Hepatocyte (in vitro differentiated cells): ENCODE results near the gene FGFBP3. TPM values are rescaled to one million over a fixed set of nuclear protein-coding genes. Genes with fewer than 3 reads are reported as not detected.

ENCODE experiments used
- DNase-seq: peaks from one replicate; pipeline ENCODE4 v3.0.0-alpha.2; 2016; ENCODE audit warnings: low spot score
- H2AFZ ChIP-seq: fragments of 200-600 bp; sonication (generic); 2 replicates; pipeline ENCODE4 v1.6.0; 2016; ENCODE audit warnings: antibody characterized with exemption, mild to moderate bottlenecking
- H3K27ac ChIP-seq: fragments of 200-600 bp; sonication (generic); 2 replicates; pipeline ENCODE4 v1.5.1; 2016; ENCODE audit warnings: mild to moderate bottlenecking
- H3K27me3 ChIP-seq: fragments of 200-600 bp; sonication (generic); 2 replicates; pipeline ENCODE4 v1.6.1; 2016
- H3K36me3 ChIP-seq: fragments of 200-600 bp; sonication (generic); replicated peaks from 2 replicates; pipeline ENCODE4 v1.5.1; 2016; ENCODE audit warnings: low read depth; ENCODE audit not compliant: insufficient read depth
- H3K4me1 ChIP-seq: fragments of 200-600 bp; sonication (generic); 2 replicates; pipeline ENCODE4 v1.5.1; 2016; ENCODE audit warnings: mild to moderate bottlenecking, moderate library complexity; ENCODE audit not compliant: insufficient read depth
- H3K4me2 ChIP-seq: fragments of 200-600 bp; sonication (generic); 2 replicates; pipeline ENCODE4 v1.6.0; 2016
- H3K4me3 ChIP-seq: fragments of 200-600 bp; sonication (generic); 2 replicates; pipeline ENCODE4 v1.5.1; 2016; ENCODE audit warnings: mild to moderate bottlenecking
- H3K79me2 ChIP-seq: fragments of 200-600 bp; sonication (generic); 2 replicates; pipeline ENCODE4 v1.6.0; 2017; ENCODE audit warnings: mild to moderate bottlenecking
- H3K9me2 ChIP-seq: fragments of 200-600 bp; sonication (generic); replicated peaks from 2 replicates; pipeline ENCODE4 v1.6.0; 2017; ENCODE audit warnings: mild to moderate bottlenecking; ENCODE audit not compliant: insufficient read depth
- H3K9me3 ChIP-seq: fragments of 200-600 bp; sonication (generic); 2 replicates; pipeline ENCODE4 v1.5.1; 2016; ENCODE audit warnings: low read depth, mild to moderate bottlenecking
- H4K20me1 ChIP-seq: fragments of 200-600 bp; sonication (generic); 2 replicates; pipeline ENCODE4 v1.6.0; 2016; ENCODE audit warnings: mild to moderate bottlenecking; ENCODE audit not compliant: insufficient read depth, poor library complexity, severe bottlenecking
- EZH2 ChIP-seq: fragments of 200-600 bp; sonication (generic); IDR thresholded peaks from 2 replicates; pipeline ENCODE4 v1.6.1; 2016; ENCODE audit warnings: antibody characterized with exemption, mild to moderate bottlenecking, borderline replicate concordance
- EZH2phosphoT487 ChIP-seq: fragments of 200-600 bp; sonication (generic); IDR thresholded peaks from one replicate; pipeline ENCODE4 v1.6.1; 2018; ENCODE audit warnings: antibody characterized with exemption, mild to moderate bottlenecking, low read depth, moderate library complexity; ENCODE audit not compliant: unreplicated experiment, severe bottlenecking
- WGBS: methylation state at CpG from one replicate; pipeline ENCODE4 v1.1.6; 2016; ENCODE audit warnings: low lambda C conversion rate; ENCODE audit errors: missing lambda C conversion rate; 5-methylcytosine and 5-hydroxymethylcytosine counted together
- polyA plus RNA-seq: library from polyadenylated mRNA; unstranded; fragments of >200 nt; fragmentation: Nextera tagmentation; extraction: Ambion mirVana; gene quantifications from 2 replicates; pipeline ENCODE4 v1.2.1, GENCODE V29; 2016
- total RNA-seq: library from RNA; depleted of rRNA; stranded (reverse); fragments of >200 nt; gene quantifications from 2 replicates; pipeline ENCODE4 v1.2.3, GENCODE V29; 2014
- TF ChIP-seq, protein P1 (sequence below): fragments of 200-600 bp; sonication (generic); IDR thresholded peaks from 2 replicates; pipeline ENCODE4 v1.5.1; 2016; ENCODE audit warnings: antibody characterized with exemption, mild to moderate bottlenecking; ENCODE audit not compliant: poor library complexity

Gene FGFBP3
- total and polyA plus RNA-seq, 2 experiments from 2014 or later, result 1.5 to 2.6 TPM

DNA sequence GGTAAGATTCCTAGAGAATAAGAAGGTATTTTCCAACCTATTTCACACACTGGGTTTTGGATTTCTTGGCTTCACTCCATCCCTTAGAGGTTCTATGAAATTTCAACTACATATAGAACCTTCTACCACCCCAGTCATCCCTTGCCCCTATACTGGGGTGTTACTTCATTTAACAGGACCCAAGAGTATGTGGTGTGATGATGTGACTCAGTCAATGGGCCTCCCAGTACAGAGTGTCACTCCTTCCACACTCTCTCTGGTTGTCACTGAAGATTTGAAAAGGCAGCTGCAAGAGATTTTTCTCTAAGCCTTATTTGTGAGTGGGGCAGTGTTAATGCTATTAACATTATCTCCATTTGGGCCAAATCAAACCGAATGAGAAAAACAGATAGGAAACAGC is 33.5 kb downstream of the FGFBP3 start:
- Histone ChIP-seq H3K4me2 (no peak overlapping the region), H3K79me2 (no peaks in the 10 kb centered on the region), H3K27ac (no peak overlapping the region), H3K27me3 (no peaks in the 10 kb centered on the region), H3K36me3 (no peaks in the 10 kb centered on the region), H3K4me1 (no peaks in the 10 kb centered on the region), H3K9me3 (no peaks in the 10 kb centered on the region), H3K9me2 (no peaks in the 10 kb centered on the region), H4K20me1 (no peaks in the 10 kb centered on the region), H3K4me3 (no peak overlapping the region), H2AFZ (no peak overlapping the region)
- TF ChIP-seq EZH2 (no peak), EZH2phosphoT487 (no peak)
- TF ChIP-seq, protein P1, sequence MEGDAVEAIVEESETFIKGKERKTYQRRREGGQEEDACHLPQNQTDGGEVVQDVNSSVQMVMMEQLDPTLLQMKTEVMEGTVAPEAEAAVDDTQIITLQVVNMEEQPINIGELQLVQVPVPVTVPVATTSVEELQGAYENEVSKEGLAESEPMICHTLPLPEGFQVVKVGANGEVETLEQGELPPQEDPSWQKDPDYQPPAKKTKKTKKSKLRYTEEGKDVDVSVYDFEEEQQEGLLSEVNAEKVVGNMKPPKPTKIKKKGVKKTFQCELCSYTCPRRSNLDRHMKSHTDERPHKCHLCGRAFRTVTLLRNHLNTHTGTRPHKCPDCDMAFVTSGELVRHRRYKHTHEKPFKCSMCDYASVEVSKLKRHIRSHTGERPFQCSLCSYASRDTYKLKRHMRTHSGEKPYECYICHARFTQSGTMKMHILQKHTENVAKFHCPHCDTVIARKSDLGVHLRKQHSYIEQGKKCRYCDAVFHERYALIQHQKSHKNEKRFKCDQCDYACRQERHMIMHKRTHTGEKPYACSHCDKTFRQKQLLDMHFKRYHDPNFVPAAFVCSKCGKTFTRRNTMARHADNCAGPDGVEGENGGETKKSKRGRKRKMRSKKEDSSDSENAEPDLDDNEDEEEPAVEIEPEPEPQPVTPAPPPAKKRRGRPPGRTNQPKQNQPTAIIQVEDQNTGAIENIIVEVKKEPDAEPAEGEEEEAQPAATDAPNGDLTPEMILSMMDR, result no peak
- WGBS, result 77% methylated on average over 1 of the region's 1 CpG
- DNase-seq, result no peak

DNA sequence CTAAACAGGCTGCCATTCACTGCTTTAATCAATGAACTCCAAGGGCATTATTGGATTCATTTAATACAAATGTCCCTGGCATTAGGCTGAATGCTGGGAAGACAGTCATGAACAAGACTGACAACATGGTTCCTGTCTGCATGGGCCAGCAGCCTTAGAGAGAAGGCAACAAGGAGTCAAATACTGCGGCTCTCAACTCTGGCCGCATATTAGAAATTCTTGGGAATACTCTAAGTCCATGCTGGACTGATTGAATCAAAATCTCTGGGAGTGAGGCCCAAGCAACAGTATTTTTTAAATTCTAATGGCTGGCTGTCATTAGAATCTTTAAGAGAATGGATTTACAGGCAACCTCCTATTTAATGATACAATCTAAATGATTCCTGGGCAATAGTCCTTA is 34.1 kb downstream of the FGFBP3 start:
- H3K36me3 ChIP-seq, result no peaks in the 10 kb centered on the region
- no peaks in the 10 kb centered on the region for H3K4me1 ChIP-seq
- 95% methylated on average over 2 of the region's 2 CpGs for WGBS
- no peak for DNase-seq
- no peaks in the 10 kb centered on the region for H3K27me3 ChIP-seq
- no peaks in the 10 kb centered on the region for H3K9me2 ChIP-seq
- no peak overlapping the region for H3K4me3 ChIP-seq
- H3K9me3 ChIP-seq, result no peaks in the 10 kb centered on the region
- no peaks in the 10 kb centered on the region for H3K79me2 ChIP-seq
- H2AFZ ChIP-seq, result no peak overlapping the region
- H3K27ac ChIP-seq, result no peak overlapping the region
- no peaks in the 10 kb centered on the region for H4K20me1 ChIP-seq
- H3K4me2 ChIP-seq, result no peak overlapping the region
- TF ChIP-seq EZH2phosphoT487, result no peak
- TF ChIP-seq, protein P1, result no peak
- TF ChIP-seq EZH2, result no peak

DNA sequence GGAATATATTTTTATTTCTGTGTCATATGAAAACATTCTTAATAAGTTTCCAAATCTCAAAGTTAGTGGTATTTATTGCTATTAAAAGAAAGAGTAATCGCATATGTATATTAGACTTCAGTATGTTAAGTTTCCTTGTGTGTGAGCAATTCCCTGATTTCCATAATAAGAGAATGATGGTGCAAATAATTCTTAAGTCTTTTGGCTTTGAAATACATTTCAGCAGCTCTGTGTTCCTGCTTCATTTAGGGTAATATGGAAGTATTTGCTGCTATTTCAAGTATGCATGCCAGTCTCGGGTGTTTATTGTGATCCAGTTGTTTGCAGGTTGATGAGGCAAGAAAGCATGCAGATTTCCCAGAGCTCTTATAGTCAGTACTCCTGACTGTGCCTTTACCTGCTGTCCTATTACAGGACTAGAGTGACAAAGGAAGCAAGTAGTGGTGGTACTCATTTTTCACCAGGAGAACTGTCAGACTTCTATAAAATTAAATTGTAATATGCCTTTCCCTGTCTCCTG is 43.7 kb downstream of the FGFBP3 start:
- Histone ChIP-seq H3K27me3 (no peaks in the 10 kb centered on the region), H3K4me1 (no peaks in the 10 kb centered on the region), H3K4me3 (no peak overlapping the region), H4K20me1 (no peaks in the 10 kb centered on the region), H3K79me2 (no peaks in the 10 kb centered on the region), H3K4me2 (no peak overlapping the region), H3K36me3 (peaks cover 5% of the 10 kb centered on the region), H3K27ac (no peak overlapping the region), H2AFZ (no peak overlapping the region), H3K9me2 (no peaks in the 10 kb centered on the region), H3K9me3 (no peaks in the 10 kb centered on the region)
- WGBS, result 90% methylated on average over 2 of the region's 2 CpGs
- DNase-seq, result no peak
- TF ChIP-seq EZH2phosphoT487 (no peak), EZH2 (no peak)
- TF ChIP-seq, protein P1, result no peak

DNA sequence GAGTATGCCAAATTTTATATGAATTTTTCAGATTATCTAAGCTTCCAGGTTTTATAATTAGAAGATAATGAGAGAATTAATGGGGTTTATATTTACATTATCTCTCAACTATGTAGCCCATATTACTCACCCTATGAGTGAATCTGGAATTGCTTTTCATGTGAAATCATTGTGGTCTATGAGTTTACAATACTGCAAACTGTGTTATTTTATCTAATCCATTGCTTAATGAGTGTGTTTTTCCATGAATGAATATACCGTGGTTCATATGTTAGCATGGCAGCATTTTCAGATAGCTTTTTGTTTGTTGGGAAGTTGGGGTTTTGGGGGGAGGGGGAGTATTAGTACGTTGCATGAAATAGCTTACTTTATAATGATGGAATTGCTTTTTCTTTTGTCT is 44.5 kb downstream of the FGFBP3 start:
- H3K79me2 ChIP-seq, result no peaks in the 10 kb centered on the region
- H3K36me3 ChIP-seq, result peaks cover 5% of the 10 kb centered on the region
- H3K9me2 ChIP-seq, result no peaks in the 10 kb centered on the region
- no peaks in the 10 kb centered on the region for H3K9me3 ChIP-seq
- H3K4me1 ChIP-seq, result no peaks in the 10 kb centered on the region
- H3K4me2 ChIP-seq, result no peak overlapping the region
- no peaks in the 10 kb centered on the region for H4K20me1 ChIP-seq
- WGBS, result 80% methylated on average over 2 of the region's 2 CpGs
- no peak for DNase-seq
- no peak overlapping the region for H2AFZ ChIP-seq
- H3K4me3 ChIP-seq, result no peak overlapping the region
- TF ChIP-seq EZH2phosphoT487 (no peak), EZH2 (no peak)
- TF ChIP-seq, protein P1, result no peak
- H3K27me3 ChIP-seq, result no peaks in the 10 kb centered on the region
- H3K27ac ChIP-seq, result no peak overlapping the region
